GM20000 (cell line): ENCODE results near the gene DGLUCY.

ENCODE experiments used
- DNase-seq: peaks from one replicate; pipeline ENCODE4 v3.0.0; 2012; ENCODE audit warnings: low spot score
- CTCF ChIP-seq: IDR thresholded peaks from 2 replicates; pipeline ENCODE4 v1.5.1; 2012; ENCODE audit warnings: mild to moderate bottlenecking, control low read depth; ENCODE audit errors: extremely low read depth, missing control alignments

Gene DGLUCY

GRCh38 chr14:91142214-91142668 lies 28.4 kb downstream of the DGLUCY start:
- TF ChIP-seq CTCF, result no peak
- peak; percentile 76 for DNase-seq

- TF ChIP-seq CTCF, result no peak
- no peak for DNase-seq
Observed at GRCh38 chr14:91143862-91144261, 30.0 kb downstream of the DGLUCY start.

- no peak for DNase-seq
- TF ChIP-seq CTCF, result no peak
Observed at GRCh38 chr14:91144425-91145145, 30.7 kb downstream of the DGLUCY start.

GRCh38 chr14:91145391-91146160 lies 31.7 kb downstream of the DGLUCY start:
- no peak for DNase-seq
- TF ChIP-seq CTCF, result no peak

GRCh38 chr14:91146661-91147060 lies 32.8 kb downstream of the DGLUCY start:
- TF ChIP-seq CTCF, result no peak
- DNase-seq, result no peak

GRCh38 chr14:91149462-91149861 lies 35.6 kb downstream of the DGLUCY start:
- no peak for DNase-seq
- TF ChIP-seq CTCF, result no peak

GRCh38 chr14:91152499-91152898 lies 38.6 kb downstream of the DGLUCY start:
- no peak for DNase-seq
- TF ChIP-seq CTCF, result no peak
